Prostate gland (tissue), 2 donors: ENCODE measurements around the gene CD37.

Experiments used
- POLR2AphosphoS5 ChIP-seq: sonication (generic); formaldehyde crosslinking; IDR thresholded peaks from one replicate; pipeline ENCODE4 v1.6.1; 2017; ENCODE audit warnings: antibody characterized with exemption
- TF ChIP-seq, protein P1 (sequence below), 4 experiments: fragments of 200-600 bp in 2 of 4; fragments of 450-650 bp in 2 of 4; sonication (generic) in 2 of 4; IDR thresholded peaks; 1 replicate in 3 of 4; 2 replicates in 1 of 4; pipeline ENCODE4 v1.5.1; 2016 to 2019; ENCODE audit warnings: antibody characterized with exemption in 4 of 4, mild to moderate bottlenecking in 2 of 4, moderate library complexity in 2 of 4

GRCh38 chr19:49297403-49297802 lies 37.8 kb upstream of the CD37 start:
- TF ChIP-seq, protein P1, sequence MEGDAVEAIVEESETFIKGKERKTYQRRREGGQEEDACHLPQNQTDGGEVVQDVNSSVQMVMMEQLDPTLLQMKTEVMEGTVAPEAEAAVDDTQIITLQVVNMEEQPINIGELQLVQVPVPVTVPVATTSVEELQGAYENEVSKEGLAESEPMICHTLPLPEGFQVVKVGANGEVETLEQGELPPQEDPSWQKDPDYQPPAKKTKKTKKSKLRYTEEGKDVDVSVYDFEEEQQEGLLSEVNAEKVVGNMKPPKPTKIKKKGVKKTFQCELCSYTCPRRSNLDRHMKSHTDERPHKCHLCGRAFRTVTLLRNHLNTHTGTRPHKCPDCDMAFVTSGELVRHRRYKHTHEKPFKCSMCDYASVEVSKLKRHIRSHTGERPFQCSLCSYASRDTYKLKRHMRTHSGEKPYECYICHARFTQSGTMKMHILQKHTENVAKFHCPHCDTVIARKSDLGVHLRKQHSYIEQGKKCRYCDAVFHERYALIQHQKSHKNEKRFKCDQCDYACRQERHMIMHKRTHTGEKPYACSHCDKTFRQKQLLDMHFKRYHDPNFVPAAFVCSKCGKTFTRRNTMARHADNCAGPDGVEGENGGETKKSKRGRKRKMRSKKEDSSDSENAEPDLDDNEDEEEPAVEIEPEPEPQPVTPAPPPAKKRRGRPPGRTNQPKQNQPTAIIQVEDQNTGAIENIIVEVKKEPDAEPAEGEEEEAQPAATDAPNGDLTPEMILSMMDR (IDR thresholded peaks at IDR 0.05): no peak
- TF ChIP-seq POLR2AphosphoS5: no peak
